Keratinocyte (primary cell): Measurements from ENCODE around the gene SNN. TPM values are rescaled to one million over a fixed set of nuclear protein-coding genes. Genes with fewer than 3 reads are reported as not detected.

Source experiments
- DNase-seq: peaks from one replicate; pipeline ENCODE4 v3.0.0-alpha.2; 2011; ENCODE audit warnings: low read depth, missing footprints, low spot score
- FAIRE-seq: peaks from 2 replicates; lab custom pipeline; 2011; peaks lifted over from hg19 to GRCh38; lab: Jason Lieb, UNC
- H2AFZ ChIP-seq: 2 replicates; pipeline ENCODE4 v1.6.0; 2012; ENCODE audit warnings: low read length, control low read depth, inconsistent platforms; ENCODE audit not compliant: control insufficient read depth
- H3K27ac ChIP-seq: 2 replicates; pipeline ENCODE4 v1.5.1; 2011; ENCODE audit warnings: low read length; ENCODE audit not compliant: control insufficient read depth, insufficient read depth
- H3K27me3 ChIP-seq: 3 replicates; pipeline ENCODE4 v1.6.0; 2011; ENCODE audit warnings: low read length; ENCODE audit not compliant: control insufficient read depth, insufficient read depth; ENCODE audit errors: extremely low read depth
- H3K36me3 ChIP-seq, 2 experiments: 2 replicates in 1 of 2; 3 replicates in 1 of 2; pipeline ENCODE4 v1.5.1; 2011; ENCODE audit warnings: low read length in 2 of 2, mild to moderate bottlenecking in 1 of 2; ENCODE audit not compliant: control insufficient read depth in 2 of 2, insufficient read depth in 2 of 2; ENCODE audit errors: extremely low read depth in 1 of 2
- H3K4me1 ChIP-seq: 3 replicates; pipeline ENCODE4 v1.5.1; 2011; ENCODE audit warnings: low read length; ENCODE audit not compliant: control insufficient read depth, insufficient read depth; ENCODE audit errors: extremely low read depth
- H3K4me2 ChIP-seq: 3 replicates; pipeline ENCODE4 v1.6.0; 2011; ENCODE audit warnings: low read depth, low read length; ENCODE audit not compliant: control insufficient read depth, insufficient read depth; ENCODE audit errors: extremely low read depth
- H3K4me3 ChIP-seq, 3 experiments: fragments of 200-600 bp in 1 of 3; sonication (generic) in 1 of 3; 2 replicates in 2 of 3; 3 replicates in 1 of 3; pipeline ENCODE4 v1.5.1; 2011 to 2016; ENCODE audit warnings: low read length in 3 of 3, mild to moderate bottlenecking in 3 of 3, control low read depth in 2 of 3, inconsistent platforms in 1 of 3, low read depth in 1 of 3, mixed read lengths in 1 of 3, mixed run types in 1 of 3, moderate library complexity in 1 of 3; ENCODE audit not compliant: control insufficient read depth in 2 of 3, insufficient read depth in 2 of 3; ENCODE audit errors: extremely low read depth in 1 of 3
- H3K79me2 ChIP-seq: 2 replicates; pipeline ENCODE4 v1.6.0; 2012; ENCODE audit warnings: low read length; ENCODE audit not compliant: control insufficient read depth, insufficient read depth
- H3K9ac ChIP-seq: 3 replicates; pipeline ENCODE4 v1.6.0; 2011; ENCODE audit warnings: low read length; ENCODE audit not compliant: control insufficient read depth, insufficient read depth; ENCODE audit errors: extremely low read depth
- H3K9me1 ChIP-seq: 3 replicates; pipeline ENCODE4 v1.6.0; 2011; ENCODE audit warnings: low read length; ENCODE audit not compliant: control insufficient read depth, insufficient read depth; ENCODE audit errors: extremely low read depth
- H3K9me3 ChIP-seq: 2 replicates; pipeline ENCODE4 v1.5.1; 2012; ENCODE audit warnings: low read depth, low read length; ENCODE audit not compliant: control insufficient read depth
- H4K20me1 ChIP-seq: 3 replicates; pipeline ENCODE4 v1.6.0; 2011; ENCODE audit warnings: low read length; ENCODE audit not compliant: control insufficient read depth, insufficient read depth; ENCODE audit errors: extremely low read depth
- CTCF ChIP-seq, 3 experiments: IDR thresholded peaks in 1 of 3; conservative IDR thresholded peaks in 1 of 3; optimal IDR thresholded peaks in 1 of 3; 2 replicates in 2 of 3; 3 replicates in 1 of 3; pipeline versions ENCODE3 to v1.5.1; 2011; ENCODE audit warnings: low read length in 3 of 3, mild to moderate bottlenecking in 3 of 3, moderate library complexity in 2 of 3, control low read depth in 1 of 3, inconsistent platforms in 1 of 3; ENCODE audit not compliant: insufficient read depth in 2 of 3; ENCODE audit errors: extremely low read depth in 1 of 3
- EZH2 ChIP-seq: IDR thresholded peaks from one replicate; pipeline ENCODE4 v1.6.1; 2012; ENCODE audit warnings: inconsistent platforms, mild to moderate bottlenecking, low read length, moderate library complexity
- dilution Hi-C: fragments of 300-500 bp; cut with MboI; formaldehyde crosslinking; loops from one replicate; pipeline ENCODE4 v1.7.0; 2020; ENCODE audit warnings: low sequenced_read_pairs; ENCODE audit not compliant: extremely low pct_ligation_motif_present
- polyA plus RNA-seq, 5 experiments: library from polyadenylated mRNA; depleted of rRNA in 3 of 5; stranded (reverse) in 3 of 5; stranded (forward) in 1 of 5; unstranded in 1 of 5; fragments of >200 nt; gene quantifications; 1 replicate in 1 of 5; 2 replicates in 3 of 5; 3 replicates in 1 of 5; pipeline versions ENCODE4 v1.2.1 to v1.2.3, GENCODE V29; 2011 to 2012; ENCODE audit warnings: missing spikeins in 2 of 5, low read depth in 1 of 5, low replicate concordance in 1 of 5

Gene SNN
- polyA plus RNA-seq, 1 donor (not counting 4 experiments of a cell fraction or from before 2014, with no cell fraction given): 15.9 TPM

GRCh38 chr16:11670171-11671131, 2.2 kb downstream of the SNN start:
- Histone ChIP-seq H2AFZ (no peak overlapping the region), H3K4me2 (no peak overlapping the region), H3K4me1 (peaks cover 8% of the 10 kb centered on the region), H4K20me1 (peaks cover 6% of the 10 kb centered on the region), H3K9me1 (no peaks in the 10 kb centered on the region), H3K9me3 (no peaks in the 10 kb centered on the region), H3K79me2 (peaks cover 12% of the 10 kb centered on the region), H3K27ac (no peak overlapping the region), H3K4me3 (no peak overlapping the region), H3K27me3 (no peaks in the 10 kb centered on the region), H3K9ac (no peak overlapping the region), H3K36me3 (no peaks in the 10 kb centered on the region)
- dilution Hi-C loops: no loop called here
- no peak for DNase-seq
- no peak for TF ChIP-seq CTCF (optimal IDR thresholded peaks at IDR 0.05 in 1 of 3, IDR thresholded peaks at IDR 0.05 in 1 of 3, conservative IDR thresholded peaks at IDR 0.05 in 1 of 3; ENCODE audit: extremely low read depth in 1 of 3, insufficient read depth in 2 of 3, low read length in 3 of 3)
- TF ChIP-seq EZH2: no peak
- no peak for FAIRE-seq

GRCh38 chr16:11671271-11671670, 3.0 kb downstream of the SNN start:
- Histone ChIP-seq H3K4me1 (peaks cover 16% of the 10 kb centered on the region), H3K4me2 (no peak overlapping the region), H3K9me1 (no peaks in the 10 kb centered on the region), H3K27ac (no peak overlapping the region), H3K79me2 (peaks cover 12% of the 10 kb centered on the region), H2AFZ (no peak overlapping the region), H3K9me3 (no peaks in the 10 kb centered on the region), H3K9ac (no peak overlapping the region), H4K20me1 (peaks cover 6% of the 10 kb centered on the region), H3K4me3 (no peak overlapping the region), H3K27me3 (no peaks in the 10 kb centered on the region), H3K36me3 (peaks cover 0 to 3% of the 10 kb centered on the region in 2 experiments)
- dilution Hi-C loops: no loop called here
- TF ChIP-seq EZH2 (no peak), CTCF (optimal IDR thresholded peaks at IDR 0.05 in 1 of 3, IDR thresholded peaks at IDR 0.05 in 1 of 3, conservative IDR thresholded peaks at IDR 0.05 in 1 of 3; ENCODE audit: extremely low read depth in 1 of 3, insufficient read depth in 2 of 3, low read length in 3 of 3) (no peak)
- no peak for DNase-seq
- no peak for FAIRE-seq
